ENCODE data around the gene ZNRD2.
"Not testable (repeated sequence)": the region's sequence is repeated elsewhere in the genome, so short reads cannot be mapped to it uniquely, and the experiment has no call there.

ZNRD2 gene, protein sequence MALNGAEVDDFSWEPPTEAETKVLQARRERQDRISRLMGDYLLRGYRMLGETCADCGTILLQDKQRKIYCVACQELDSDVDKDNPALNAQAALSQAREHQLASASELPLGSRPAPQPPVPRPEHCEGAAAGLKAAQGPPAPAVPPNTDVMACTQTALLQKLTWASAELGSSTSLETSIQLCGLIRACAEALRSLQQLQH

DNA sequence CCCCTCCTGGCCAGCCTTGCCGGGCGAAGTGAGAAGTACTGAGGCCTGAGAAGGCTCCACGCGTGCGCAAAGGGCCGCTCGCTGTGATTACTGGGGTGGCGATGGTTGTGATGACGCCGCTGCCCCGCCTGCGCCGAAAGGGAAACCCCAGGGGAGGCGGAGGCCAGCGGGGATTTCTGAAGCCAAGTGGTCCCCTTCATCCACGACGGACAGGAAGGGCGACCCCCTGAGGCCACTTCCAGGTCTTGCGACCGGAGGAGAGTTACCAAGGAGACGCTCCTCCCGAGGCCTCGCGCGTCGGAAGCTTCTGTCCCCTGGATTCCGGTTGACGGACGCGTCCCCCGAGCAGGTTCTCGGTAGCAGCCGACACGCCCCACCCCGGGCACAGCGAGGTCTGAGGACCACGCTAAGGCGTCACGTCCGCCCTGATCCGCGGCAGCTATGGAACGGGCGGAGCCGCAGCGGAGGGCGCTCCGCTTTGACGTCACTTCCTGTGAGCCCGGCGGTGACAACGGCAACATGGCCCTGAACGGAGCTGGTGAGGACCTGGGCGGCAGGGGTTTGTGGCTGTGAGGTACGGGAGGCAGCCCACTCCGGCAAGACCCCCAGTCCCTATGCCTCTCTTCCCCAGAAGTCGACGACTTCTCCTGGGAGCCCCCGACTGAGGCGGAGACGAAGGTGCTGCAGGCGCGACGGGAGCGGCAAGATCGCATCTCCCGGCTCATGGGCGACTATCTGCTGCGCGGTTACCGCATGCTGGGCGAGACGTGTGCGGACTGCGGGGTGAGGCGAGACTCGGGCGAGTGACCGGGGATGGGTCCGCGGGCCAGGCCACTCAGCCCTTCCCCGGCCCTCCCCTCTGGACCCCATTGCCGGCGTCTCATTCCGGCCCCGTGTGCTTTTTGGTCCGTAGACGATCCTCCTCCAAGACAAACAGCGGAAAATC is at the start of gene ZNRD2:
Gene ZNRD2, plus strand, starts transcription at position 505 of the 946 bp plus-strand sequence. Its CDS starts 15 bp downstream, at position 520.
- peak within 1 kb of the TSS; percentile 96 for H3K27ac ChIP-seq
- no peak for TF ChIP-seq ZFX (IDR thresholded peaks at IDR 0.05; ENCODE audit: borderline replicate concordance)
- TF ChIP-seq, protein P1, sequence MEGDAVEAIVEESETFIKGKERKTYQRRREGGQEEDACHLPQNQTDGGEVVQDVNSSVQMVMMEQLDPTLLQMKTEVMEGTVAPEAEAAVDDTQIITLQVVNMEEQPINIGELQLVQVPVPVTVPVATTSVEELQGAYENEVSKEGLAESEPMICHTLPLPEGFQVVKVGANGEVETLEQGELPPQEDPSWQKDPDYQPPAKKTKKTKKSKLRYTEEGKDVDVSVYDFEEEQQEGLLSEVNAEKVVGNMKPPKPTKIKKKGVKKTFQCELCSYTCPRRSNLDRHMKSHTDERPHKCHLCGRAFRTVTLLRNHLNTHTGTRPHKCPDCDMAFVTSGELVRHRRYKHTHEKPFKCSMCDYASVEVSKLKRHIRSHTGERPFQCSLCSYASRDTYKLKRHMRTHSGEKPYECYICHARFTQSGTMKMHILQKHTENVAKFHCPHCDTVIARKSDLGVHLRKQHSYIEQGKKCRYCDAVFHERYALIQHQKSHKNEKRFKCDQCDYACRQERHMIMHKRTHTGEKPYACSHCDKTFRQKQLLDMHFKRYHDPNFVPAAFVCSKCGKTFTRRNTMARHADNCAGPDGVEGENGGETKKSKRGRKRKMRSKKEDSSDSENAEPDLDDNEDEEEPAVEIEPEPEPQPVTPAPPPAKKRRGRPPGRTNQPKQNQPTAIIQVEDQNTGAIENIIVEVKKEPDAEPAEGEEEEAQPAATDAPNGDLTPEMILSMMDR (IDR thresholded peaks at IDR 0.05), result peak; percentile 79

DNA sequence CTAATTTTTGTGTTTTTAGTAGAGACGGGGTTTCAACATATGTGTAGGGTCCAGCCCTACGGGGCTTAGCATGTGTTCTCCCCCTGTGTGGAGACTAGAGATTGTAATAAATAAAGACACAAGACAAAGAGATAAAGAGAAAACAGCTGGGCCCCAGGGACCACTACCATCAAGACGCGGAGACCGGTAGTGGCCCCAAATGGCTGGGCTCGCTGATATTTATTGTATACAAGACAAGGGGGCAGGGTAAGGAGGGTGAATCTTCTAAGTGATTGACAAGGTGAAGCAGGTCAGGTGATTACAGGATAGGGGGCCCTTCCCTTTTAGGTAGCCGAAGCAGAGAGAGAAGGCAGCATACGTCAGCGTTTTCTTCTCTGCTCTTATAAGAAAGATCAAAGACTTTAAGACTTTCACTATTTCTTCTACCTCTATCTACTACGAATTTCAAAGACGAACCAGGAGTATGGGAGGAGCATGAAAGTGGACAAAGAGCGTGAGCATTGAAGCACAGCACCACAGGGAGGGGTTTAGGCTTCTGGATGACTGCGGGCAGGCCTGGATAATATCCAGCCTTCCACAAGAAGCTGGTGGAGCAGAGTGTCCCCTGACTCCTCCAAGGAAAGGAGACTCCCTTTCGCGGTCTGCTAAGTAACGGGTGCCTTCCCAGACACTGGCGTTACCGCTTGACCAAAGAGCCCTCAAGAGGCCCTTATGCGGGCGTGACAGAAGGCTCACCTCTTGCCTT is 48.3 kb upstream of the ZNRD2 start:
- not testable (repeated sequence) for H3K27ac ChIP-seq

DNA sequence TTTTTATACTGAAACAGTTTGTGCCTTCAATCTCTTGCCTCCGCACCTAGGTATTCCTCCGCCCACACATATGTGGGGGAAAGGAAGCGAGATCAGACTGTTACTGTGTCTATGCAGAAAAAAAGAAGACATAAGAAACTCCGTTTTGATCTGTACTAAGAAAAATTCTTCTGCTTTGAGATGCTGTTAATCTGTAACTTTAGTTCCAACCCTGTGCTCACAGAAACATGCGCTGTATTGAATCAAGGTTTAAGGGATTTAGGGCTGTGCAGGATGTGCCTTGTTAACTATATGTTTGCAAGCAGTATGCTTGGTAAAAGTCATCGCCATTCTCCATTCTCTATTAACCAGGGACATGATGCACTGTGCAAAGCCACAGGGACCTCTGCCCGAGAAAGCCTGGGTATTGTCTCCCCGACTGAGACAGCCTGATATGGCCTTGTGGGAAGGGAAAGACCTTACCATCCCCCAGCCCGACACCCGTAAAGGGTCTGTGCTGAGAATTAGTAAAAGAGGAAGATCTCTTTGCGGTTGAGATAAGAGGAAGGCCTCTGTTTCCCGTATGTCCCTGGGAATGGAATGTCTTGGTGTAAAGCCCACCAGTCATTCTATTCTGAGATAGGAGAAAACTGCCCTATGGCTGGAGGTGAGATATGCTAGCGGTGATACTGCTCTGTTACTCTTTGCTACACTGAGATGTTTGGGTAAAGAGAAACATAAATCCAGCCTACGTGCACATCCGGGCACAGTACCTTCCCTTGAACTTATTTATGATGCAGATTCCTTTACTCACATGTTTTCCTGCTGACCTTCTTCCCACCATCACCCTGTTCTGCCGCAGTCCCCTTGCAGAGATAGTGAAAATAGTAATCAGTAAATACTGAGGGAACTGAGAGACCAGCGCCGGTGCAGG is 47.3 kb upstream of the ZNRD2 start:
- H3K27ac ChIP-seq, result not testable (repeated sequence)

DNA sequence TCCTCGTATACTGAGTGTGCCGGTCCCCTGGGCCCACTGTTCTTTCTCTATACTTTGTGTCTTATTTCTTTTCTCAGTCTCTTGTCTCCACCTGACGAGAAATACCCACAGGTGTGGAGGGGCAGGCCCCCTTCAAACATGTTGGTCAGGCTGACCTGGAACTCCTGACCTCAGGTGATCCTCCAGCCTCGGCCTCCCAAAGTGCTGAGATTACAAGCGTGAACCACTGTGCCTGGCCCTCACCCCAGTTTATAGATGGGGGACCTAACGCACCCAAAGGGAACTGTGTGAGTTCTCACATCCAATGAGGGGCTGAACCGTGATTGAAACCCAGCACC is 46.7 kb upstream of the ZNRD2 start:
- H3K27ac ChIP-seq, result not testable (repeated sequence)

DNA sequence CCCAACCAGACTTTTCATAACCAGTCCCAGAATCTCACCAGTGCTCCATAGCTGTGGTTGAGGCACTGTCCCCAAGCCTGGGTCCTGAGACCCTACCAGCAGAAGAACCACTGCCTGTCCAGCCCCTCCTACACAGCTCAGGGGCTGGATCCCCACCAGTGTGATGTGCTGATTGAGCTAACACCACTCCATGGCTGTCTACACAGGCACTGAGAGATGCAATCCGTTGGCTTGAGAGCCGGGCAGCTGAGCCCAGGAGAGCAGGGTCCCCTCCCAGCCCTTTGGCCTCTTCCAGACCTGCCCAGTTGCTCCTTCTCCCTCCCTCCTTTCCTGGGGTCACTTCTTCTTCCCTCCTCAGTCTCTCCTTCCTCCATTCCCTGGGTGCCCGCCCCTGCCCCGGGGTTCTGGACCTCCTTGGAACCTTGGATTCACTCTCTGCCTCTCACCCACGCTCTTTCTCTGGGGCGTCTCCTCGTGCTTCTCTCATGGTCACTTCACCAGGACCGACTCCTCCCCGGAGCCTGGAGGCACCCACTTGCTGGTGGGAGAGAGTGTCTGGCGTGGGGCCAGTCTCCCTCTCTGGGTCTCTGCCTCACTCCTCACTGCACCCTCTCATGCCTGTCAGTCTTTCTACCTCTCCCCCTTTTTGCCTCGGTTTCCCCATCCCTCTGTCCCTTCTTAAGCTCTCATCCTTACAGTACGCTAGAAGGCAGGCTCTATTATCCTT is 46.1 kb upstream of the ZNRD2 start:
- TF ChIP-seq, protein P1 (IDR thresholded peaks at IDR 0.05), result no peak
- no peak for TF ChIP-seq ZFX (IDR thresholded peaks at IDR 0.05; ENCODE audit: borderline replicate concordance)
- H3K27ac ChIP-seq, result no peak overlapping the region

DNA sequence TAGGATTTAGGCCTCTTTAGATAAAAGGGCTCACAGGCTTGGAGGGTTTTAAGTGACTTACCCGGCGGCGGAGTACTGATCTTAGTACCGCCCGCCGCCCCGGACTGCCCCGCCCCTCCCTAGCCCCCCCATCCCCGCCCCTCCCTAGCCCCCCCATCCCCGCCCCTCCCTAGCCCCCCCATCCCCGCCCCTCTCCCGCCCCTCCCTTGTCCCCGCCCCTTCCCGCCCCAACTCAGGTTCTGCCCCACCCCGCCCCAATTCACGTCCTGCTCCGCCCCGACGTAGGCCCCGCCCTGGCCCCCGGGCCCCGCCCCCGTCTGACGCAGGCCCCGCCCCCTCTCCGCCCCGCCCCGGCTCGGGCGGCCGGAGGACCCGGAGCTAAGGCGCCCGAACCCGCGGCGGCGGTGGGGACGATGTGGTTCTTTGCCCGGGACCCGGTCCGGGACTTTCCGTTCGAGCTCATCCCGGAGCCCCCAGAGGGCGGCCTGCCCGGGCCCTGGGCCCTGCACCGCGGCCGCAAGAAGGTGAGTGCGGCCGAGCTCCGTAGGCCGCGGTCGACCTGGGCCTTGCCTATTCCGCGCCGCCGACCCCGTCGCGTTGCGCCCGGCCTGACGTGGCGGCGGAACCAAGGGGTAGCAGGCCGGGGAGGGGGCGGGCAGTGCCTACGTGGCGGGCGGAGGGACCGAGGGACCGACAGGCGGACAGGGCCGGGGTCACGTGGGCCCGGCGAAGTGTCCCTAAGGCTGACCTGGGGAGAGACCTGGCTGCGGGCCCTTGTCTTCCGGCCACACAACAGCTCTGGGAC is 45.3 kb upstream of the ZNRD2 start, which contains the start of gene SCYL1:
Gene SCYL1, plus strand, starts transcription at position 343 of the 805 bp plus-strand sequence. Its CDS starts 71 bp downstream, at position 414.
- H3K27ac ChIP-seq, result peak within 1 kb of the TSS; percentile 79
- TF ChIP-seq ZFX (IDR thresholded peaks at IDR 0.05; ENCODE audit: borderline replicate concordance), result no peak
- TF ChIP-seq, protein P1 (IDR thresholded peaks at IDR 0.05), result no peak

DNA sequence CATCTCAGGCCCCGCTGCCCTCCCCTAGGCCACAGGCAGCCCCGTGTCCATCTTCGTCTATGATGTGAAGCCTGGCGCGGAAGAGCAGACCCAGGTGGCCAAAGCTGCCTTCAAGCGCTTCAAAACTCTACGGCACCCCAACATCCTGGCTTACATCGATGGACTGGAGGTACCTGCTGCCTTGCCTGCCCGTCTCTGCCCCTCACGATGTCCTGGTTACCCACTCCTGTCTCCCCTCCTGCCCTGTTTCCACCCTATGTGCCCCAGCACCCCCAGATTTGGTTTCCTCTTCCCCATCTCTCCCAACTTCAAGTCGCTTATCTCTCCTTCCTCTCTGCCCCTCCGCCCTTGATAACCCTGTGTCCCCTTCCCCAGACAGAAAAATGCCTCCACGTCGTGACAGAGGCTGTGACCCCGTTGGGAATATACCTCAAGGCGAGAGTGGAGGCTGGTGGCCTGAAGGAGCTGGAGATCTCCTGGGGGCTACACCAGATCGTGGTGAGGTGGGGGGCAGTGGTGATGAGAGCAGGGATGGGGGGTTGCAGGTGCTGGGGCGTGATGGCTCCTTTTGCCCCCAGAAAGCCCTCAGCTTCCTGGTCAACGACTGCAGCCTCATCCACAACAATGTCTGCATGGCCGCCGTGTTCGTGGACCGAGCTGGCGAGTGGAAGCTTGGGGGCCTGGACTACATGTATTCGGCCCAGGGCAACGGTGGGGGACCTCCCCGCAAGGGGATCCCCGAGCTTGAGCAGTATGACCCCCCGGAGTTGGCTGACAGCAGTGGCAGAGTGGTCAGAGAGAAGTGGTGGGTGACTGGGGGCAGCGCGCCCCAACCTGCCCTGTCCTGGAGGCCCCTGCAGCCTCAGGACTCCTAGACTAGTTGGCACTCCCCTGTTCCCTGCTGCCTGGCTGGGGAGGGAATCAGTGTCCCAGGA is 44.5 kb upstream of the ZNRD2 start:
- peak overlapping the region; percentile 79 for H3K27ac ChIP-seq
- TF ChIP-seq, protein P1 (IDR thresholded peaks at IDR 0.05), result no peak
- TF ChIP-seq ZFX (IDR thresholded peaks at IDR 0.05; ENCODE audit: borderline replicate concordance), result no peak
